A549 (cell line): ENCODE results near the gene IFNL3. TPM values are rescaled to one million over a fixed set of nuclear protein-coding genes. Genes with fewer than 3 reads are reported as not detected.

ENCODE experiments used
- ATAC-seq, 2 experiments: fragments of 200-7000 bp in 1 of 2; fragments of >200 bp in 1 of 2; cut with Nextera tagmentation in 1 of 2; cut with Tn5 transposase in 1 of 2; 3 replicates each; pipeline versions ENCODE4 v1.8.0 to v1.9.1; 2018 to 2020; ENCODE audit warnings: mild to moderate bottlenecking in 1 of 2, moderate library complexity in 1 of 2
- CTCF ChIA-PET: fragments of 300-600 bp; sonication (Branson Sonifier 250); formaldehyde crosslinking; extraction: SDS; loops from one replicate; lab custom pipeline; 2021; ENCODE audit warnings: antibody characterized with exemption, inconsistent platforms; lab: Yijun Ruan, JAX
- POLR2A ChIA-PET: fragments of 350-600 bp; formaldehyde crosslinking; extraction: SDS; loops from one replicate; lab custom pipeline; 2021; ENCODE audit warnings: antibody characterized with exemption, inconsistent platforms; lab: Yijun Ruan, JAX
- DNase-seq, 2 experiments: peaks; one replicate each; pipeline versions ENCODE4 v3.0.0 to v3.0.0-alpha.2; 2011 to 2016; ENCODE audit warnings: low read depth in 1 of 2, low spot score in 1 of 2
- FAIRE-seq: peaks from 2 replicates; lab custom pipeline; 2011; peaks lifted over from hg19 to GRCh38; lab: Jason Lieb, UNC
- H3K27ac ChIP-seq, 2 experiments: fragments of >200 bp; sonication (Bioruptor Twin); formaldehyde crosslinking; 3 replicates each; pipeline ENCODE4 v1.5.1; 2016 to 2017
- H3K4me1 ChIP-seq: fragments of >200 bp; sonication (Bioruptor Twin); formaldehyde crosslinking; 3 replicates; pipeline ENCODE4 v1.6.1; 2016
- H3K4me2 ChIP-seq: fragments of >200 bp; sonication (Bioruptor Twin); formaldehyde crosslinking; 3 replicates; pipeline ENCODE4 v1.6.1; 2016
- H3K4me3 ChIP-seq: fragments of >200 bp; sonication (Bioruptor Twin); formaldehyde crosslinking; 3 replicates; pipeline ENCODE4 v1.5.1; 2016
- H3K9me3 ChIP-seq: fragments of >200 bp; sonication (Bioruptor Twin); formaldehyde crosslinking; 3 replicates; pipeline ENCODE4 v1.6.1; 2016
- BCL3 ChIP-seq: fragments of >200 bp; sonication (Bioruptor Twin); formaldehyde crosslinking; IDR thresholded peaks from 3 replicates; pipeline ENCODE4 v1.6.1; 2016
- BHLHE40 ChIP-seq: IDR thresholded peaks from 2 replicates; pipeline ENCODE4 v1.6.1; 2012; ENCODE audit warnings: low read depth, low read length, inconsistent platforms
- CHD2 ChIP-seq: fragments of 150-350 bp; IDR thresholded peaks from 2 replicates; pipeline ENCODE4 v1.6.1; 2014; ENCODE audit warnings: low read length; ENCODE audit not compliant: partially characterized antibody
- E2F6 ChIP-seq: IDR thresholded peaks from 2 replicates; pipeline ENCODE4 v1.6.1; 2012; ENCODE audit warnings: low read depth, borderline replicate concordance
- EHMT2 ChIP-seq: fragments of 200-600 bp; sonication (generic); IDR thresholded peaks from 2 replicates; pipeline ENCODE4 v1.6.1; 2016; ENCODE audit warnings: antibody characterized with exemption, low read depth, mild to moderate bottlenecking, moderate library complexity
- FOSB ChIP-seq: fragments of 250-450 bp; sonication (Bioruptor Pico); IDR thresholded peaks from 2 replicates; pipeline ENCODE4 v1.5.0; 2020; ENCODE audit warnings: mild to moderate bottlenecking, moderate library complexity
- FOSL2 ChIP-seq, 2 experiments: fragments of 450-650 bp in 1 of 2; fragments of >200 bp in 1 of 2; sonication (Bioruptor Twin) in 1 of 2; formaldehyde crosslinking; IDR thresholded peaks; 2 replicates each; pipeline versions ENCODE4 v1.5.0 to v1.6.1; 2016 to 2020; ENCODE audit warnings: mild to moderate bottlenecking in 1 of 2, moderate library complexity in 1 of 2
- HDAC2 ChIP-seq: fragments of 200-600 bp; sonication (generic); IDR thresholded peaks from 2 replicates; pipeline ENCODE4 v1.6.1; 2016
- HMGXB4 ChIP-seq: fragments of 250-450 bp; sonication (Bioruptor Pico); IDR thresholded peaks from 2 replicates; pipeline ENCODE4 v1.5.0; 2021; ENCODE audit warnings: mild to moderate bottlenecking, moderate library complexity, borderline replicate concordance
- JUNB ChIP-seq: fragments of >200 bp; sonication (Bioruptor Twin); formaldehyde crosslinking; IDR thresholded peaks from 2 replicates; pipeline ENCODE4 v1.6.1; 2016
- KDM5A ChIP-seq: fragments of 200-600 bp; sonication (generic); IDR thresholded peaks from 2 replicates; pipeline ENCODE4 v1.6.1; 2016; ENCODE audit warnings: antibody characterized with exemption, mild to moderate bottlenecking
- MAZ ChIP-seq: fragments of 150-350 bp; IDR thresholded peaks from 2 replicates; pipeline ENCODE4 v1.6.1; 2014; ENCODE audit warnings: antibody characterized with exemption, low read depth, low read length, borderline replicate concordance
- MYC ChIP-seq: IDR thresholded peaks from 2 replicates; pipeline ENCODE4 v1.6.1; 2012; ENCODE audit warnings: mild to moderate bottlenecking, inconsistent platforms, low read length, improper control_type of control experiment, borderline replicate concordance
- PBX3 ChIP-seq: IDR thresholded peaks from 2 replicates; pipeline ENCODE4 v1.6.1; 2012
- PHF8 ChIP-seq: fragments of 200-600 bp; sonication (generic); IDR thresholded peaks from 2 replicates; pipeline ENCODE4 v1.6.1; 2016; ENCODE audit warnings: low read depth, mild to moderate bottlenecking, antibody characterized with exemption, moderate library complexity, borderline replicate concordance
- POLR2AphosphoS2 ChIP-seq: conservative IDR thresholded peaks from 2 replicates; pipeline ENCODE4 v1.6.1; 2012; ENCODE audit warnings: low read length, improper control_type of control experiment, inconsistent platforms
- RARB ChIP-seq: fragments of 250-450 bp; sonication (Bioruptor Pico); IDR thresholded peaks from 2 replicates; pipeline ENCODE4 v1.8.0; 2021; ENCODE audit warnings: mild to moderate bottlenecking, moderate library complexity
- SREBF2 ChIP-seq: fragments of 450-650 bp; IDR thresholded peaks from 2 replicates; pipeline ENCODE4 v1.6.1; 2014; ENCODE audit warnings: mild to moderate bottlenecking, moderate library complexity
- ZSCAN20 ChIP-seq: fragments of 250-450 bp; sonication (Bioruptor Pico); IDR thresholded peaks from 2 replicates; pipeline ENCODE4 v1.8.0; 2022; ENCODE audit warnings: mild to moderate bottlenecking, moderate library complexity
- WGBS: methylation state at CpG from one replicate; pipeline ENCODE4 v1.1.6; 2017; ENCODE audit errors: missing lambda C conversion rate; 5-methylcytosine and 5-hydroxymethylcytosine counted together
- polyA plus RNA-seq, 4 experiments: library from polyadenylated mRNA; depleted of rRNA in 3 of 4; stranded (reverse); fragments of >200 nt; fragmentation: RNase III in 1 of 4; extraction: RNeasy Plus Mini Kit Qiagen cat#74134 plus additional on column Dnase treatment in 1 of 4; gene quantifications; 2 replicates in 3 of 4; 3 replicates in 1 of 4; pipeline ENCODE4 v1.2.3, GENCODE V29; 2011 to 2017

The IFNL3 gene
- polyA plus RNA-seq, 2 of the 4 experiments (the other 2 are of a cell fraction) = not detected

- TF ChIP-seq ZSCAN20 (no peak), KDM5A (no peak), RARB (CRISPR knock-in tag) (no peak), MAZ (no peak), SREBF2 (no peak), HDAC2 (no peak)
- Histone ChIP-seq H3K9me3 (no peaks in the 10 kb centered on the region), H3K27ac (no peak overlapping the region), H3K4me1 (no peaks in the 10 kb centered on the region), H3K4me2 (no peak overlapping the region), H3K4me3 (no peak overlapping the region)
- CTCF ChIA-PET = interaction anchor here (0.5 to 4.9 kb wide), 6 partner anchors 7 to 319 kb away, joined by 3 to 17 read pairs (median 3); no protein-coding TSS in a partner anchor
- WGBS = 65% methylated on average over 8 of the region's 8 CpGs
- FAIRE-seq (no peak), DNase-seq (no peak), ATAC-seq (no peak)
- POLR2A ChIA-PET = no interaction called here
Measured at GRCh38 chr19:39253374-39254149, 8.8 kb upstream of the IFNL3 start.

GRCh38 chr19:39252458-39252857, 7.7 kb upstream of the IFNL3 start:
- no peak overlapping the region for H3K4me2 ChIP-seq
- no peak overlapping the region for H3K4me3 ChIP-seq
- FAIRE-seq (no peak), DNase-seq (no peak)
- no peak overlapping the region for H3K27ac ChIP-seq
- WGBS = 71% methylated on average over 3 of the region's 3 CpGs
- TF ChIP-seq CHD2 (no peak), MYC (no peak), POLR2AphosphoS2 (no peak), BCL3 (no peak), PHF8 (no peak), E2F6 (no peak), PBX3 (no peak), RARB (CRISPR knock-in tag) (no peak), BHLHE40 (no peak), FOSL2 (IDR thresholded peaks at IDR 0.05) (no peak), FOSL2 (CRISPR knock-in tag; IDR thresholded peaks at IDR 0.05) (no peak), FOSB (CRISPR knock-in tag) (no peak), JUNB (no peak), EHMT2 (no peak), HMGXB4 (CRISPR knock-in tag) (no peak)
- TF ChIP-seq, all 56 proteins: peak for 0
- Histone ChIP-seq H3K9me3 (no peaks in the 10 kb centered on the region), H3K4me1 (no peaks in the 10 kb centered on the region)
- ChIA-PET CTCF (interaction anchor here (0.5 to 4.9 kb wide), 5 partner anchors 8 to 291 kb away, joined by 3 to 17 read pairs (median 4); no protein-coding TSS in a partner anchor), POLR2A (no interaction called here)
- no peak for ATAC-seq
